SK-N-SH (cell line): ENCODE measurements around the gene UBE2G2. TPM values are rescaled to one million over a fixed set of nuclear protein-coding genes. Genes with fewer than 3 reads are reported as not detected.

Experiments
- CTCF ChIA-PET: fragments of 300-600, 350-600 bp; formaldehyde crosslinking; extraction: SDS; loops from one replicate; lab custom pipeline; 2021; lab: Yijun Ruan, JAX
- POLR2A ChIA-PET: fragments of 350-600 bp; sonication (Branson Sonifier 250); formaldehyde crosslinking; extraction: SDS; loops from one replicate; lab custom pipeline; 2020; ENCODE audit warnings: antibody characterized with exemption, inconsistent platforms; lab: Yijun Ruan, JAX
- DNase-seq: peaks from one replicate; pipeline ENCODE4 v3.0.0; 2012
- H2AFZ ChIP-seq: fragments of 200-600 bp; sonication (generic); 2 replicates; pipeline ENCODE4 v1.8.1; 2016; ENCODE audit warnings: antibody characterized with exemption, mild to moderate bottlenecking, low read depth
- H3F3A ChIP-seq: fragments of 200-600 bp; sonication (generic); replicated peaks from 2 replicates; pipeline ENCODE3; 2016; ENCODE audit warnings: antibody characterized with exemption, mild to moderate bottlenecking; ENCODE audit not compliant: insufficient read depth
- H3K27ac ChIP-seq, 2 experiments: fragments of 200-500 bp in 1 of 2; fragments of 200-600 bp in 1 of 2; sonication (Bioruptor generic) in 1 of 2; sonication (generic), shearing (Covaris generic) in 1 of 2; 2 replicates each; pipeline versions ENCODE4 v1.5.1 to v1.6.1; 2014 to 2016; ENCODE audit warnings: low read depth in 2 of 2, inconsistent platforms in 1 of 2, low read length in 1 of 2, mild to moderate bottlenecking in 1 of 2, mixed read lengths in 1 of 2
- H3K27me3 ChIP-seq: fragments of 200-600 bp; sonication (generic), shearing (Covaris generic); 2 replicates; pipeline ENCODE4 v1.6.1; 2016; ENCODE audit warnings: mixed run types; ENCODE audit not compliant: insufficient read depth
- H3K36me3 ChIP-seq, 2 experiments: fragments of 200-500 bp in 1 of 2; fragments of 200-600 bp in 1 of 2; sonication (Bioruptor generic) in 1 of 2; sonication (generic) in 1 of 2; replicated peaks in 1 of 2; 2 replicates each; pipeline versions ENCODE3 to v1.5.1; 2014 to 2016; ENCODE audit warnings: low read length in 1 of 2, mild to moderate bottlenecking in 1 of 2; ENCODE audit not compliant: insufficient read depth in 2 of 2, control insufficient read depth in 1 of 2
- H3K4me1 ChIP-seq, 2 experiments: fragments of 200-500 bp in 1 of 2; fragments of 200-600 bp in 1 of 2; sonication (Bioruptor generic) in 1 of 2; sonication (generic), shearing (Covaris generic) in 1 of 2; 2 replicates each; pipeline versions ENCODE4 v1.5.1 to v1.6.1; 2014 to 2016; ENCODE audit warnings: low read depth in 1 of 2, low read length in 1 of 2, mixed run types in 1 of 2; ENCODE audit not compliant: insufficient read depth in 2 of 2, control insufficient read depth in 1 of 2
- H3K4me2 ChIP-seq: fragments of 200-600 bp; sonication (generic), shearing (Covaris generic); 2 replicates; pipeline ENCODE4 v1.6.1; 2017; ENCODE audit warnings: mixed run types
- H3K4me3 ChIP-seq, 2 experiments: fragments of 200-500 bp in 1 of 2; fragments of 200-600 bp in 1 of 2; sonication (Bioruptor generic) in 1 of 2; sonication (generic), shearing (Covaris generic) in 1 of 2; 2 replicates each; pipeline versions ENCODE4 v1.5.1 to v1.8.1; 2014 to 2016; ENCODE audit warnings: low read depth in 2 of 2, inconsistent platforms in 1 of 2, low read length in 1 of 2, mild to moderate bottlenecking in 1 of 2, mixed read lengths in 1 of 2, moderate library complexity in 1 of 2
- H3K79me2 ChIP-seq: fragments of 200-600 bp; sonication (generic); 2 replicates; pipeline ENCODE4 v1.8.1; 2017; ENCODE audit warnings: mild to moderate bottlenecking; ENCODE audit not compliant: insufficient read depth
- H3K9ac ChIP-seq: fragments of 200-600 bp; sonication (generic); 2 replicates; pipeline ENCODE4 v1.6.1; 2017; ENCODE audit warnings: mixed run types
- H3K9me2 ChIP-seq: fragments of 200-600 bp; sonication (generic); 2 replicates; pipeline ENCODE4 v1.6.1; 2017; ENCODE audit warnings: mixed run types
- H3K9me3 ChIP-seq: fragments of 200-600 bp; sonication (generic); 2 replicates; pipeline ENCODE4 v1.6.1; 2017; ENCODE audit warnings: mixed run types, mild to moderate bottlenecking, moderate library complexity
- H4K20me1 ChIP-seq: fragments of 200-600 bp; sonication (generic); 2 replicates; pipeline ENCODE4 v1.6.1; 2017; ENCODE audit warnings: mild to moderate bottlenecking, mixed run types; ENCODE audit not compliant: insufficient read depth
- CHD2 ChIP-seq: fragments of 150-350 bp; IDR thresholded peaks from 2 replicates; pipeline ENCODE4 v1.6.1; 2018; ENCODE audit warnings: low read length; ENCODE audit not compliant: partially characterized antibody
- EP300 ChIP-seq, 2 experiments: IDR thresholded peaks; 2 replicates each; pipeline versions ENCODE4 v1.4.0 to v1.6.1; 2012; ENCODE audit warnings: borderline replicate concordance in 1 of 2, low read depth in 1 of 2, low read length in 1 of 2
- FOSL2 ChIP-seq: IDR thresholded peaks from 2 replicates; pipeline ENCODE4 v1.4.0; 2012; ENCODE audit warnings: low read depth, mild to moderate bottlenecking, moderate library complexity, borderline replicate concordance
- FOXJ3 ChIP-seq: sonication (generic); formaldehyde crosslinking; IDR thresholded peaks from 2 replicates; pipeline ENCODE4 v1.5.1; 2020; ENCODE audit warnings: mild to moderate bottlenecking, missing genetic modification reagents
- FOXM1 ChIP-seq: IDR thresholded peaks from 2 replicates; pipeline ENCODE4 v1.4.0; 2012; ENCODE audit warnings: low read depth, mild to moderate bottlenecking
- GATA2 ChIP-seq: sonication (generic); formaldehyde crosslinking; IDR thresholded peaks from 2 replicates; pipeline ENCODE4 v1.5.0; 2020; ENCODE audit warnings: mild to moderate bottlenecking, missing genetic modification reagents
- NFIC ChIP-seq: IDR thresholded peaks from 2 replicates; pipeline ENCODE4 v1.4.0; 2012; ENCODE audit warnings: borderline replicate concordance
- NRF1 ChIP-seq: IDR thresholded peaks from 2 replicates; pipeline ENCODE4 v1.6.1; 2012; ENCODE audit warnings: low read depth, mild to moderate bottlenecking, low read length
- RAD21 ChIP-seq: IDR thresholded peaks from 2 replicates; pipeline ENCODE4 v1.6.1; 2012; ENCODE audit warnings: mild to moderate bottlenecking, low read length
- RCOR1 ChIP-seq: fragments of 150-350 bp; IDR thresholded peaks from 2 replicates; pipeline ENCODE4 v1.6.1; 2017; ENCODE audit warnings: antibody characterized with exemption, low read length
- RFX5 ChIP-seq: IDR thresholded peaks from 2 replicates; pipeline ENCODE4 v1.6.1; 2012; ENCODE audit warnings: mild to moderate bottlenecking, improper control_type of control experiment, low read length
- RXRA ChIP-seq: IDR thresholded peaks from 2 replicates; pipeline ENCODE4 v1.4.0; 2012; ENCODE audit warnings: low read depth, mild to moderate bottlenecking, borderline replicate concordance
- SIN3A ChIP-seq: IDR thresholded peaks from 2 replicates; pipeline ENCODE4 v1.6.1; 2012; ENCODE audit warnings: low read depth, mild to moderate bottlenecking, low read length, moderate library complexity, borderline replicate concordance
- TAF1 ChIP-seq: IDR thresholded peaks from 2 replicates; pipeline ENCODE4 v1.6.1; 2012; ENCODE audit warnings: low read depth, mild to moderate bottlenecking, low read length, moderate library complexity, borderline replicate concordance
- TCF12 ChIP-seq: IDR thresholded peaks from 2 replicates; pipeline ENCODE4 v1.4.0; 2012
- TEAD4 ChIP-seq: IDR thresholded peaks from 2 replicates; pipeline ENCODE4 v1.4.0; 2012; ENCODE audit warnings: mild to moderate bottlenecking, borderline replicate concordance; ENCODE audit not compliant: insufficient read depth
- WGBS: methylation state at CpG from one replicate; pipeline ENCODE4 v1.1.6; 2017; ENCODE audit warnings: low lambda C conversion rate; 5-methylcytosine and 5-hydroxymethylcytosine counted together
- polyA plus RNA-seq, 3 experiments: library from polyadenylated mRNA; depleted of rRNA; stranded (reverse); fragments of >200 nt; gene quantifications; 2 replicates each; pipeline ENCODE4 v1.2.3, GENCODE V29; 2012
- TF ChIP-seq, protein P1 (sequence below): IDR thresholded peaks from 2 replicates; pipeline ENCODE4 v1.4.0; 2012; ENCODE audit warnings: low read depth
- TF ChIP-seq, protein P2 (sequence below): fragments of 150-350 bp; IDR thresholded peaks from 2 replicates; pipeline ENCODE4 v1.6.1; 2017; ENCODE audit warnings: antibody characterized with exemption, low read length, low read depth, borderline replicate concordance
- TF ChIP-seq, protein P3 (sequence below): IDR thresholded peaks from 2 replicates; pipeline ENCODE4 v1.4.0; 2012; ENCODE audit warnings: low read depth, borderline replicate concordance
- TF ChIP-seq, protein P4 (sequence below): fragments of 200-600 bp; sonication (generic); IDR thresholded peaks from 2 replicates; pipeline ENCODE4 v1.6.1; 2017; ENCODE audit warnings: antibody characterized with exemption, mild to moderate bottlenecking, moderate library complexity
- TF ChIP-seq, protein P5 (sequence below): IDR thresholded peaks from 2 replicates; pipeline ENCODE4 v1.6.1; 2012; ENCODE audit warnings: mild to moderate bottlenecking, low read depth, low read length, moderate library complexity

The UBE2G2 gene
- polyA plus RNA-seq, 1 of the 3 experiments (the other 2 are of a cell fraction): 129 TPM

DNA sequence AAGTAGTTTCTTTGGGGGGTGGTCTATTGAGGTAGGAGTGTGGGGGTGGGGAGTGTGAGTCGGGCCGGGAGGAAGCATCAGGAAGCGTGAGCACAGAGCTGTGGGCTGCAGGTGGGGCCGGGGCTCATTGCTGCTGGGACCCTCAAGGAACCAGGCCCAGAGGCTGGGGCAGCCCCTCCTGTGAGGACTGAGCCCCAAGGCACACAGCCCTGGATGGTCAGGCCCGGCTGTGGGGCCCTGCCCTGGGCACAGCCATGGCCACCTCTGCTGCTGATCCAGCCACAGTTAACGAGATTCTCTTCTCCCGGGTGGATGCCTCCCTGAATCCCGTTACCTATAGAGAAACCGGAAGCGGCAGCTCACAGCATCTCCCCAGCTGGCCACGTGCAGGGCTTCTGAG, 39.2 kb upstream of the UBE2G2 start:
- no peak overlapping the region for H3K27ac ChIP-seq
- H3K9me2 ChIP-seq: no peaks in the 10 kb centered on the region
- DNase-seq: no peak
- no peak overlapping the region for H3K4me3 ChIP-seq
- ChIA-PET CTCF (no interaction called here), POLR2A (no interaction called here)
- no peaks in the 10 kb centered on the region for H3K36me3 ChIP-seq
- H3K4me2 ChIP-seq: no peak overlapping the region
- 73% methylated on average over 5 of the region's 11 CpGs for WGBS
- H3K9ac ChIP-seq: no peak overlapping the region
- no peaks in the 10 kb centered on the region for H4K20me1 ChIP-seq
- no peaks in the 10 kb centered on the region for H3F3A ChIP-seq
- H3K79me2 ChIP-seq: no peaks in the 10 kb centered on the region
- H2AFZ ChIP-seq: no peak overlapping the region
- H3K9me3 ChIP-seq: no peaks in the 10 kb centered on the region
- H3K4me1 ChIP-seq: peaks cover 0 to 2% of the 10 kb centered on the region in 2 experiments; a peak in 1 of 4 replicates
- no peak for TF ChIP-seq GATA2 (CRISPR knock-in tag)
- no peak for TF ChIP-seq RFX5
- no peak for TF ChIP-seq FOXJ3
- TF ChIP-seq CHD2: no peak
- no peak for TF ChIP-seq RAD21
- TF ChIP-seq, protein P1, sequence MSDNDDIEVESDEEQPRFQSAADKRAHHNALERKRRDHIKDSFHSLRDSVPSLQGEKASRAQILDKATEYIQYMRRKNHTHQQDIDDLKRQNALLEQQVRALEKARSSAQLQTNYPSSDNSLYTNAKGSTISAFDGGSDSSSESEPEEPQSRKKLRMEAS: no peak
- TF ChIP-seq FOXM1: no peak
- TF ChIP-seq NRF1: no peak
- TF ChIP-seq, all 33 proteins: peak for 0
- no peaks in the 10 kb centered on the region for H3K27me3 ChIP-seq

DNA sequence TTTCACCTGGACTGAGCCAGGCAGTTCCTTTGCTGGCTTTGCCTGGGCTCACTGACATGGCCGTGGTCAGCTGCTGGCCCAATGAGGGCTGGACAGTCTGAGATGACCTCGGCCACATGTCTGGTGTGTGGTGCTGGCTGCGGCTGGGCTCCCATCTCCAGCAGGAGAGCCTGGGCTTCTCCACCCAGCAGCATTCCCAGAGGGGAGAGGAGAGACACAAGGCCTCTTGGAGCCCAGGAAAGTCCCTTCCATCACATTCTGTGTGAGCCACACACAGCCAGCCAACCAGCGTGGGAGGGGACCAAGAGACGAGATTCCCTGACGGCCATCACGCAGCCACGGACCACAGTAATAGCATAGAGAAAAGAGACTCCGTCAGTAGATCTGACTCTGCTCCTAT, 37.3 kb upstream of the UBE2G2 start:
- no peak overlapping the region for H3K9ac ChIP-seq
- no peaks in the 10 kb centered on the region for H3F3A ChIP-seq

More for the DNA sequence above, 37.3 kb upstream of the UBE2G2 start:
- no peaks in the 10 kb centered on the region for H3K79me2 ChIP-seq
- TF ChIP-seq TCF12: no peak
- no peak for TF ChIP-seq RCOR1
- TF ChIP-seq SIN3A: no peak
- TF ChIP-seq, protein P2, sequence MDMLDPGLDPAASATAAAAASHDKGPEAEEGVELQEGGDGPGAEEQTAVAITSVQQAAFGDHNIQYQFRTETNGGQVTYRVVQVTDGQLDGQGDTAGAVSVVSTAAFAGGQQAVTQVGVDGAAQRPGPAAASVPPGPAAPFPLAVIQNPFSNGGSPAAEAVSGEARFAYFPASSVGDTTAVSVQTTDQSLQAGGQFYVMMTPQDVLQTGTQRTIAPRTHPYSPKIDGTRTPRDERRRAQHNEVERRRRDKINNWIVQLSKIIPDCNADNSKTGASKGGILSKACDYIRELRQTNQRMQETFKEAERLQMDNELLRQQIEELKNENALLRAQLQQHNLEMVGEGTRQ: no peak
- no peak for TF ChIP-seq NRF1
- TF ChIP-seq, protein P3, sequence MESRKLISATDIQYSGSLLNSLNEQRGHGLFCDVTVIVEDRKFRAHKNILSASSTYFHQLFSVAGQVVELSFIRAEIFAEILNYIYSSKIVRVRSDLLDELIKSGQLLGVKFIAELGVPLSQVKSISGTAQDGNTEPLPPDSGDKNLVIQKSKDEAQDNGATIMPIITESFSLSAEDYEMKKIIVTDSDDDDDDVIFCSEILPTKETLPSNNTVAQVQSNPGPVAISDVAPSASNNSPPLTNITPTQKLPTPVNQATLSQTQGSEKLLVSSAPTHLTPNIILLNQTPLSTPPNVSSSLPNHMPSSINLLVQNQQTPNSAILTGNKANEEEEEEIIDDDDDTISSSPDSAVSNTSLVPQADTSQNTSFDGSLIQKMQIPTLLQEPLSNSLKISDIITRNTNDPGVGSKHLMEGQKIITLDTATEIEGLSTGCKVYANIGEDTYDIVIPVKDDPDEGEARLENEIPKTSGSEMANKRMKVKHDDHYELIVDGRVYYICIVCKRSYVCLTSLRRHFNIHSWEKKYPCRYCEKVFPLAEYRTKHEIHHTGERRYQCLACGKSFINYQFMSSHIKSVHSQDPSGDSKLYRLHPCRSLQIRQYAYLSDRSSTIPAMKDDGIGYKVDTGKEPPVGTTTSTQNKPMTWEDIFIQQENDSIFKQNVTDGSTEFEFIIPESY: no peak
- TF ChIP-seq TAF1: no peak
- no peak for TF ChIP-seq EP300 (IDR thresholded peaks at IDR 0.05; ENCODE audit: borderline replicate concordance in 1 of 2, low read depth in 1 of 2, low read length in 1 of 2)
- TF ChIP-seq, protein P4, sequence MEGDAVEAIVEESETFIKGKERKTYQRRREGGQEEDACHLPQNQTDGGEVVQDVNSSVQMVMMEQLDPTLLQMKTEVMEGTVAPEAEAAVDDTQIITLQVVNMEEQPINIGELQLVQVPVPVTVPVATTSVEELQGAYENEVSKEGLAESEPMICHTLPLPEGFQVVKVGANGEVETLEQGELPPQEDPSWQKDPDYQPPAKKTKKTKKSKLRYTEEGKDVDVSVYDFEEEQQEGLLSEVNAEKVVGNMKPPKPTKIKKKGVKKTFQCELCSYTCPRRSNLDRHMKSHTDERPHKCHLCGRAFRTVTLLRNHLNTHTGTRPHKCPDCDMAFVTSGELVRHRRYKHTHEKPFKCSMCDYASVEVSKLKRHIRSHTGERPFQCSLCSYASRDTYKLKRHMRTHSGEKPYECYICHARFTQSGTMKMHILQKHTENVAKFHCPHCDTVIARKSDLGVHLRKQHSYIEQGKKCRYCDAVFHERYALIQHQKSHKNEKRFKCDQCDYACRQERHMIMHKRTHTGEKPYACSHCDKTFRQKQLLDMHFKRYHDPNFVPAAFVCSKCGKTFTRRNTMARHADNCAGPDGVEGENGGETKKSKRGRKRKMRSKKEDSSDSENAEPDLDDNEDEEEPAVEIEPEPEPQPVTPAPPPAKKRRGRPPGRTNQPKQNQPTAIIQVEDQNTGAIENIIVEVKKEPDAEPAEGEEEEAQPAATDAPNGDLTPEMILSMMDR: no peak
- no peak for TF ChIP-seq TEAD4
- TF ChIP-seq NFIC: no peak
- no peak for TF ChIP-seq FOSL2
- TF ChIP-seq, protein P5, sequence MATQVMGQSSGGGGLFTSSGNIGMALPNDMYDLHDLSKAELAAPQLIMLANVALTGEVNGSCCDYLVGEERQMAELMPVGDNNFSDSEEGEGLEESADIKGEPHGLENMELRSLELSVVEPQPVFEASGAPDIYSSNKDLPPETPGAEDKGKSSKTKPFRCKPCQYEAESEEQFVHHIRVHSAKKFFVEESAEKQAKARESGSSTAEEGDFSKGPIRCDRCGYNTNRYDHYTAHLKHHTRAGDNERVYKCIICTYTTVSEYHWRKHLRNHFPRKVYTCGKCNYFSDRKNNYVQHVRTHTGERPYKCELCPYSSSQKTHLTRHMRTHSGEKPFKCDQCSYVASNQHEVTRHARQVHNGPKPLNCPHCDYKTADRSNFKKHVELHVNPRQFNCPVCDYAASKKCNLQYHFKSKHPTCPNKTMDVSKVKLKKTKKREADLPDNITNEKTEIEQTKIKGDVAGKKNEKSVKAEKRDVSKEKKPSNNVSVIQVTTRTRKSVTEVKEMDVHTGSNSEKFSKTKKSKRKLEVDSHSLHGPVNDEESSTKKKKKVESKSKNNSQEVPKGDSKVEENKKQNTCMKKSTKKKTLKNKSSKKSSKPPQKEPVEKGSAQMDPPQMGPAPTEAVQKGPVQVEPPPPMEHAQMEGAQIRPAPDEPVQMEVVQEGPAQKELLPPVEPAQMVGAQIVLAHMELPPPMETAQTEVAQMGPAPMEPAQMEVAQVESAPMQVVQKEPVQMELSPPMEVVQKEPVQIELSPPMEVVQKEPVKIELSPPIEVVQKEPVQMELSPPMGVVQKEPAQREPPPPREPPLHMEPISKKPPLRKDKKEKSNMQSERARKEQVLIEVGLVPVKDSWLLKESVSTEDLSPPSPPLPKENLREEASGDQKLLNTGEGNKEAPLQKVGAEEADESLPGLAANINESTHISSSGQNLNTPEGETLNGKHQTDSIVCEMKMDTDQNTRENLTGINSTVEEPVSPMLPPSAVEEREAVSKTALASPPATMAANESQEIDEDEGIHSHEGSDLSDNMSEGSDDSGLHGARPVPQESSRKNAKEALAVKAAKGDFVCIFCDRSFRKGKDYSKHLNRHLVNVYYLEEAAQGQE: no peak
- no peak for TF ChIP-seq RXRA
- H3K4me1 ChIP-seq: no peaks in the 10 kb centered on the region; a peak in 1 of 4 replicates
- no peaks in the 10 kb centered on the region for H3K9me2 ChIP-seq
- no peaks in the 10 kb centered on the region for H3K27me3 ChIP-seq
- ChIA-PET CTCF (no interaction called here), POLR2A (no interaction called here)
- H3K4me3 ChIP-seq: no peak overlapping the region
- WGBS: 87% methylated on average over 7 of the region's 9 CpGs
- H3K36me3 ChIP-seq: no peaks in the 10 kb centered on the region
- no peaks in the 10 kb centered on the region for H4K20me1 ChIP-seq
- no peak overlapping the region for H3K27ac ChIP-seq
- H3K9me3 ChIP-seq: no peaks in the 10 kb centered on the region
- DNase-seq: no peak
- no peak overlapping the region for H2AFZ ChIP-seq
- H3K4me2 ChIP-seq: no peak overlapping the region
